ENCODE data around the gene DCAF5. TPM values are rescaled to one million over a fixed set of nuclear protein-coding genes. Genes with fewer than 3 reads are reported as not detected.

The DCAF5 gene
- total RNA-seq, 2 donors from 2014 or later: 43.8 to 49.4 TPM

Other genes with a start within 250 kb of the DCAF5 start
- gene ACTN1, start 173.8 kb downstream of the DCAF5 start, total RNA-seq: 100 to 1,000 TPM; 160 to 319 TPM
- gene EXD2, start 38.4 kb upstream of the DCAF5 start, total RNA-seq: 10 to 100 TPM; 15.8 to 17.1 TPM
- gene GALNT16, start 107.0 kb upstream of the DCAF5 start, total RNA-seq: 10 to 100 TPM; 28.8 to 50.0 TPM
- 100 to 1,000 TPM; 113 to 150 TPM for gene ERH, start 245.2 kb upstream of the DCAF5 start, total RNA-seq
- gene SLC39A9, start 245.6 kb upstream of the DCAF5 start, total RNA-seq: 10 to 100 TPM; 25.7 to 36.0 TPM